Upper lobe of right lung (tissue), 1 donor: ENCODE data around the gene SEMA3E. TPM values are rescaled to one million over a fixed set of nuclear protein-coding genes. Genes with fewer than 3 reads are reported as not detected.
A peak's percentile ranks its signal among the peaks of the same experiment; 100 is the strongest.
"Not testable (repeated sequence)": the region's sequence is repeated elsewhere in the genome, so short reads cannot be mapped to it uniquely, and the experiment has no call there.

Source experiments
- ATAC-seq: fragments of 200-7000 bp; cut with Tn5 transposase; one replicate; pipeline ENCODE4 v1.9.1; 2020; ENCODE audit warnings: mild to moderate bottlenecking, moderate library complexity
- DNase-seq: peaks from one replicate; pipeline ENCODE4 v3.0.0-alpha.2; 2020
- H3K27ac ChIP-seq: fragments of 200-600 bp; one replicate; pipeline ENCODE4 v1.8.0; 2022
- H3K27me3 ChIP-seq: fragments of 200-600 bp; one replicate; pipeline ENCODE4 v1.8.0; 2022; ENCODE audit warnings: mild to moderate bottlenecking
- H3K36me3 ChIP-seq: fragments of 200-600 bp; one replicate; pipeline ENCODE4 v1.8.0; 2022
- H3K4me1 ChIP-seq: fragments of 200-600 bp; one replicate; pipeline ENCODE4 v1.8.0; 2022
- H3K4me3 ChIP-seq: fragments of 200-600 bp; one replicate; pipeline ENCODE4 v1.8.0; 2022; ENCODE audit warnings: mild to moderate bottlenecking
- H3K9me3 ChIP-seq: fragments of 200-600 bp; one replicate; pipeline ENCODE4 v1.8.0; 2022
- CTCF ChIP-seq: fragments of 200-600 bp; IDR thresholded peaks from one replicate; pipeline ENCODE4 v1.8.0; 2022; ENCODE audit warnings: antibody characterized with exemption
- intact Hi-C: fragments of 100-400 bp; cut with DNase I; formaldehyde crosslinking; loops from one replicate; pipeline ENCODE4 v1.11.0; 2022
- total RNA-seq: library from RNA; stranded (reverse); fragmentation: NEBNext Ultra II Directional; extraction: Animal tissue kit (Norgen Biotek cat#: 25700); gene quantifications from one replicate; pipeline ENCODE4 v1.2.1, GENCODE V29; 2021
- donor health status: DM: no; HTN: yes; CAD: no; lungs with severe emphysema.

The SEMA3E gene
- total RNA-seq, 1 donor from 2014 or later = 11.9 TPM

- no peaks in the 10 kb centered on the region for H3K4me1 ChIP-seq
- no peak for ATAC-seq
- no peak for DNase-seq
- TF ChIP-seq CTCF = no peak
- no peaks in the 10 kb centered on the region for H3K9me3 ChIP-seq
- H3K27ac ChIP-seq = no peak overlapping the region
- H3K4me3 ChIP-seq = no peak overlapping the region
- H3K27me3 ChIP-seq = no peaks in the 10 kb centered on the region
- intact Hi-C loops = no loop called here
- H3K36me3 ChIP-seq = no peaks in the 10 kb centered on the region
Observed at GRCh38 chr7:83677180-83677866, 28.4 kb upstream of the SEMA3E start.

DNA sequence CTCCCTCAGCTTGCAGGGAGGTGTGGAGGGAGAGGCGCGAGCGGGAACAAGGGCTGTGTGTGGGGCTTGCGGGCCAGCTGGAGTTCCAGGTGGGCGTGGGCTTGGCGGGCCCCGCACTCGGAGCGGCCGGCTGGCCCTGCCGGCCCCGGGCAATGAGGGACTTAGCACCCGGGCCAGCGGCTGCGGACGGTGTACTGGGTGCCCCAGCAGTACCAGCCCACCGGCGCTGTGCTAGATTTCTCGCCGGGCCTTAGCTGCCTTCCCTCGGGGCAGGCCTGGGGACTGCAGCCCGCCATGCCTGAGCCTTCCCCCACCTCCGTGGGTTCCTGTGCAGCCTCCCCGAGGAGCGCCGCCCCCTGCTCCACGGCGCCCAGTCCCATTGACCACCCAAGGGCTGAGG, 24.4 kb upstream of the SEMA3E start:
- ATAC-seq, DNase-seq, H3K4me3 ChIP-seq, H3K9me3 ChIP-seq, H3K27ac ChIP-seq, H3K27me3 ChIP-seq, H3K36me3 ChIP-seq, H3K4me1 ChIP-seq, intact Hi-C loops: not testable (repeated sequence)

- Histone ChIP-seq H3K27me3 (no peaks in the 10 kb centered on the region), H3K27ac (no peak overlapping the region), H3K36me3 (no peaks in the 10 kb centered on the region), H3K9me3 (no peaks in the 10 kb centered on the region), H3K4me3 (no peak overlapping the region), H3K4me1 (no peaks in the 10 kb centered on the region)
- no peak for ATAC-seq
- intact Hi-C loops = no loop called here
- DNase-seq = no peak
- TF ChIP-seq CTCF = no peak
Observed at GRCh38 chr7:83672157-83672556, 23.2 kb upstream of the SEMA3E start.

DNA sequence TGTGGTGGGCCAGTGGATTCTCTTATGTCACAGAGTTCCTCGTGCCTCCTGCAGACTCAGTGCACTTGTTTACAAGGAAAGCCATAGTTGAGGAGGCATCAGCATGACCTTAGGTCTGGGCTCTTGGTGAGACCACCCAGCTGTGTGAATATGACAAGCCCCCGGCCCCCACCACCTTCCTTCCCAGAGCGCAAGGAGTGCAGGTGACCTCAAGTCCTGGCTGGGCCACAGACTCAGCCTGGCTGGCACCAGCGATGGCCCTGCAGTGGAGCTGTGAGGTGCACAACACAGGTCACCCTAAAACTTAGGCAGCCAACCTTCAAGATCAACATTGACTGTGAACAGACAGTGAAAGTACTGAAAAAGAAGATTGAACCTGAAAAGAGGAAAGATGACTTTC, 14.2 kb upstream of the SEMA3E start:
- intact Hi-C loops = no loop called here
- Histone ChIP-seq H3K9me3 (no peaks in the 10 kb centered on the region), H3K4me1 (no peaks in the 10 kb centered on the region), H3K27ac (no peak overlapping the region), H3K4me3 (no peak overlapping the region), H3K27me3 (no peaks in the 10 kb centered on the region), H3K36me3 (no peaks in the 10 kb centered on the region)
- ATAC-seq = no peak
- no peak for TF ChIP-seq CTCF
- no peak for DNase-seq

GRCh38 chr7:83658126-83658525, 9.2 kb upstream of the SEMA3E start:
- no peak for DNase-seq
- Histone ChIP-seq H3K36me3 (no peaks in the 10 kb centered on the region), H3K27ac (no peak overlapping the region), H3K4me1 (no peaks in the 10 kb centered on the region), H3K27me3 (no peaks in the 10 kb centered on the region), H3K9me3 (no peaks in the 10 kb centered on the region), H3K4me3 (no peak overlapping the region)
- ATAC-seq = no peak
- intact Hi-C loops = no loop called here
- no peak for TF ChIP-seq CTCF

DNA sequence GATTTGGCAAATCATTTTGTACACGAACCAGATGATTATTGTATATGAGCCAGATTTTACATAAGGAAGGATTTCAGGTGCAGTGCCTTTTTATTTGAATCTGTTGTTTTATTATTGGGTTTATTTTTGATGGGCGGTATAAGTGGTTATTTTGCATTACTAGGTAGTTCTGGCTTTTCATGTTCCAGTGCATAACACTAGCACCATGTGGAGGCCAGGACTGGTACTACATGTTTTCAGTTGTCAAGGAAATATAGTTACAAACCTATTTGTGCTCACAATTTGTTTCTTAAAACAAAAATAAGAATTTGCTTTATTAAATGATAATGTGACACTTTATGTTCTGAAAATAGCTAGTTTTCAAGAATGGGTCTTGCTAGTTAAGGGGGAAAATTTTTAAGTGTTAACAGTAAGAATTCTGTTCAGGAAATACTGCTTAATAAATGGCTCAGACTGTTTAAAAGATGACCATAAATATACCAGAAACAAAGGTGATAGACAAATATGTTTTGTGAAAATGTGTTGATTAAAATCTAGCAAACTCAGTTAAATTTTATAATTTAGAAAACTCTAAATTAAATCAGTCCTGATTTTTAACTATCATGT, 7.1 kb upstream of the SEMA3E start:
- DNase-seq (no peak), ATAC-seq (peak; percentile 84)
- no peak overlapping the region for H3K27ac ChIP-seq

More for the DNA sequence above, 7.1 kb upstream of the SEMA3E start:
- intact Hi-C loops = no loop called here
- no peak overlapping the region for H3K4me3 ChIP-seq
- TF ChIP-seq CTCF = peak; percentile 63
- no peaks in the 10 kb centered on the region for H3K9me3 ChIP-seq
- no peaks in the 10 kb centered on the region for H3K36me3 ChIP-seq
- H3K27me3 ChIP-seq = no peaks in the 10 kb centered on the region
- H3K4me1 ChIP-seq = no peaks in the 10 kb centered on the region
